Adrenal gland (tissue), 5 donors: ENCODE measurements around the gene LEUTX.

Experiments used
- CTCF ChIP-seq, 6 experiments: fragments of 450-650 bp in 4 of 6; fragments of 200-600 bp in 2 of 6; sonication (generic) in 1 of 6; IDR thresholded peaks; 1 replicate in 5 of 6; 2 replicates in 1 of 6; pipeline versions ENCODE4 v1.5.1 to v1.8.0; 2016 to 2021; ENCODE audit warnings: antibody characterized with exemption in 6 of 6, mild to moderate bottlenecking in 2 of 6, moderate library complexity in 1 of 6
- POLR2A ChIP-seq, 2 donors: fragments of 450-650 bp; IDR thresholded peaks; one replicate each; pipeline ENCODE4 v1.6.1; 2017; ENCODE audit warnings: antibody characterized with exemption in 2 of 2, mild to moderate bottlenecking in 2 of 2, moderate library complexity in 1 of 2
- donor health status: DM: no; HTN: no; CAD: no.

- TF ChIP-seq POLR2A (IDR thresholded peaks at IDR 0.05) (no peak), CTCF (IDR thresholded peaks at IDR 0.05) (no peak)
These were observed 54.5 kb downstream of the LEUTX start for GRCh38 chr19:39833160-39833463.
